SK-N-SH (cell line): ENCODE results near the gene ZNF521.

Experiments
- EP300 ChIP-seq, 2 experiments: IDR thresholded peaks; 2 replicates each; pipeline versions ENCODE4 v1.4.0 to v1.6.1; 2012; ENCODE audit warnings: borderline replicate concordance in 1 of 2, low read depth in 1 of 2, low read length in 1 of 2
- FOXM1 ChIP-seq: IDR thresholded peaks from 2 replicates; pipeline ENCODE4 v1.4.0; 2012; ENCODE audit warnings: low read depth, mild to moderate bottlenecking
- IRF3 ChIP-seq: fragments of 150-350 bp; IDR thresholded peaks from 2 replicates; pipeline ENCODE4 v1.6.1; 2016; ENCODE audit warnings: mild to moderate bottlenecking, low read depth, low read length
- JUND ChIP-seq: IDR thresholded peaks from 2 replicates; pipeline ENCODE4 v1.4.0; 2012
- POLR2AphosphoS5 ChIP-seq: IDR thresholded peaks from 2 replicates; pipeline ENCODE4 v1.6.1; 2012; ENCODE audit warnings: low read depth, low read length
- RAD21 ChIP-seq: IDR thresholded peaks from 2 replicates; pipeline ENCODE4 v1.6.1; 2012; ENCODE audit warnings: mild to moderate bottlenecking, low read length
- RFX5 ChIP-seq: IDR thresholded peaks from 2 replicates; pipeline ENCODE4 v1.6.1; 2012; ENCODE audit warnings: mild to moderate bottlenecking, improper control_type of control experiment, low read length
- SMC3 ChIP-seq: IDR thresholded peaks from 2 replicates; pipeline ENCODE4 v1.6.1; 2012; ENCODE audit warnings: low read depth, low read length, improper control_type of control experiment
- USF1 ChIP-seq: IDR thresholded peaks from 2 replicates; pipeline ENCODE4 v1.4.0; 2012; ENCODE audit warnings: low read depth, borderline replicate concordance
- YY1 ChIP-seq: IDR thresholded peaks from 2 replicates; pipeline ENCODE4 v1.4.0; 2012; ENCODE audit warnings: low read depth, mild to moderate bottlenecking
- TF ChIP-seq, protein P1 (sequence below): fragments of 200-600 bp; sonication (generic); IDR thresholded peaks from 2 replicates; pipeline ENCODE4 v1.6.1; 2017; ENCODE audit warnings: antibody characterized with exemption, mild to moderate bottlenecking, moderate library complexity
- TF ChIP-seq, protein P2 (sequence below): IDR thresholded peaks from 2 replicates; pipeline ENCODE4 v1.6.1; 2012; ENCODE audit warnings: mild to moderate bottlenecking, low read depth, low read length, moderate library complexity

DNA sequence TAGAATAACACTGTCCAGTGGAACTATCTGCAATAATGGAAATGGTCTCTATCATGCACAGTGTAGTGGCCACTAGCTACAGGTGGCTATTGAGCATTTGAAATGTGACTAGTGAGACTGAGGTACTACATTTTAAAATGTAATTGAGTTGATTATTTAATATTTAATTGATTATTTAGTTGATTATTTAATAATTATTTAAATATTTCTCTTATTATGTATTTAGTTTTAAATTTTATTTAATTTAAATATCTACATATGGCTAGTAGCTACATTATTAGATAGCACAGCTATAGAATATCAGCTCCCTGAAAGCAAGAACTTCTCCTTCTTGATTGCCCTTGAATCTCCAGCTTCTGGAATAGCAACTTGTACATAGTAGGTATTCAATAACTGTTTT lies 12.8 kb upstream of the ZNF521 start:
- TF ChIP-seq IRF3 (no peak), RAD21 (no peak), USF1 (no peak), YY1 (no peak), SMC3 (no peak), POLR2AphosphoS5 (no peak), JUND (no peak), RFX5 (no peak), EP300 (IDR thresholded peaks at IDR 0.05; ENCODE audit: borderline replicate concordance in 1 of 2, low read depth in 1 of 2, low read length in 1 of 2) (no peak), FOXM1 (no peak)
- TF ChIP-seq, protein P1, sequence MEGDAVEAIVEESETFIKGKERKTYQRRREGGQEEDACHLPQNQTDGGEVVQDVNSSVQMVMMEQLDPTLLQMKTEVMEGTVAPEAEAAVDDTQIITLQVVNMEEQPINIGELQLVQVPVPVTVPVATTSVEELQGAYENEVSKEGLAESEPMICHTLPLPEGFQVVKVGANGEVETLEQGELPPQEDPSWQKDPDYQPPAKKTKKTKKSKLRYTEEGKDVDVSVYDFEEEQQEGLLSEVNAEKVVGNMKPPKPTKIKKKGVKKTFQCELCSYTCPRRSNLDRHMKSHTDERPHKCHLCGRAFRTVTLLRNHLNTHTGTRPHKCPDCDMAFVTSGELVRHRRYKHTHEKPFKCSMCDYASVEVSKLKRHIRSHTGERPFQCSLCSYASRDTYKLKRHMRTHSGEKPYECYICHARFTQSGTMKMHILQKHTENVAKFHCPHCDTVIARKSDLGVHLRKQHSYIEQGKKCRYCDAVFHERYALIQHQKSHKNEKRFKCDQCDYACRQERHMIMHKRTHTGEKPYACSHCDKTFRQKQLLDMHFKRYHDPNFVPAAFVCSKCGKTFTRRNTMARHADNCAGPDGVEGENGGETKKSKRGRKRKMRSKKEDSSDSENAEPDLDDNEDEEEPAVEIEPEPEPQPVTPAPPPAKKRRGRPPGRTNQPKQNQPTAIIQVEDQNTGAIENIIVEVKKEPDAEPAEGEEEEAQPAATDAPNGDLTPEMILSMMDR = no peak
- TF ChIP-seq, protein P2, sequence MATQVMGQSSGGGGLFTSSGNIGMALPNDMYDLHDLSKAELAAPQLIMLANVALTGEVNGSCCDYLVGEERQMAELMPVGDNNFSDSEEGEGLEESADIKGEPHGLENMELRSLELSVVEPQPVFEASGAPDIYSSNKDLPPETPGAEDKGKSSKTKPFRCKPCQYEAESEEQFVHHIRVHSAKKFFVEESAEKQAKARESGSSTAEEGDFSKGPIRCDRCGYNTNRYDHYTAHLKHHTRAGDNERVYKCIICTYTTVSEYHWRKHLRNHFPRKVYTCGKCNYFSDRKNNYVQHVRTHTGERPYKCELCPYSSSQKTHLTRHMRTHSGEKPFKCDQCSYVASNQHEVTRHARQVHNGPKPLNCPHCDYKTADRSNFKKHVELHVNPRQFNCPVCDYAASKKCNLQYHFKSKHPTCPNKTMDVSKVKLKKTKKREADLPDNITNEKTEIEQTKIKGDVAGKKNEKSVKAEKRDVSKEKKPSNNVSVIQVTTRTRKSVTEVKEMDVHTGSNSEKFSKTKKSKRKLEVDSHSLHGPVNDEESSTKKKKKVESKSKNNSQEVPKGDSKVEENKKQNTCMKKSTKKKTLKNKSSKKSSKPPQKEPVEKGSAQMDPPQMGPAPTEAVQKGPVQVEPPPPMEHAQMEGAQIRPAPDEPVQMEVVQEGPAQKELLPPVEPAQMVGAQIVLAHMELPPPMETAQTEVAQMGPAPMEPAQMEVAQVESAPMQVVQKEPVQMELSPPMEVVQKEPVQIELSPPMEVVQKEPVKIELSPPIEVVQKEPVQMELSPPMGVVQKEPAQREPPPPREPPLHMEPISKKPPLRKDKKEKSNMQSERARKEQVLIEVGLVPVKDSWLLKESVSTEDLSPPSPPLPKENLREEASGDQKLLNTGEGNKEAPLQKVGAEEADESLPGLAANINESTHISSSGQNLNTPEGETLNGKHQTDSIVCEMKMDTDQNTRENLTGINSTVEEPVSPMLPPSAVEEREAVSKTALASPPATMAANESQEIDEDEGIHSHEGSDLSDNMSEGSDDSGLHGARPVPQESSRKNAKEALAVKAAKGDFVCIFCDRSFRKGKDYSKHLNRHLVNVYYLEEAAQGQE = no peak
